ENCODE measurements around the gene S100A6.

GRCh38 chr1:153487707-153488106 is 48.1 kb downstream of the S100A6 start:
- TF ChIP-seq, protein P1, sequence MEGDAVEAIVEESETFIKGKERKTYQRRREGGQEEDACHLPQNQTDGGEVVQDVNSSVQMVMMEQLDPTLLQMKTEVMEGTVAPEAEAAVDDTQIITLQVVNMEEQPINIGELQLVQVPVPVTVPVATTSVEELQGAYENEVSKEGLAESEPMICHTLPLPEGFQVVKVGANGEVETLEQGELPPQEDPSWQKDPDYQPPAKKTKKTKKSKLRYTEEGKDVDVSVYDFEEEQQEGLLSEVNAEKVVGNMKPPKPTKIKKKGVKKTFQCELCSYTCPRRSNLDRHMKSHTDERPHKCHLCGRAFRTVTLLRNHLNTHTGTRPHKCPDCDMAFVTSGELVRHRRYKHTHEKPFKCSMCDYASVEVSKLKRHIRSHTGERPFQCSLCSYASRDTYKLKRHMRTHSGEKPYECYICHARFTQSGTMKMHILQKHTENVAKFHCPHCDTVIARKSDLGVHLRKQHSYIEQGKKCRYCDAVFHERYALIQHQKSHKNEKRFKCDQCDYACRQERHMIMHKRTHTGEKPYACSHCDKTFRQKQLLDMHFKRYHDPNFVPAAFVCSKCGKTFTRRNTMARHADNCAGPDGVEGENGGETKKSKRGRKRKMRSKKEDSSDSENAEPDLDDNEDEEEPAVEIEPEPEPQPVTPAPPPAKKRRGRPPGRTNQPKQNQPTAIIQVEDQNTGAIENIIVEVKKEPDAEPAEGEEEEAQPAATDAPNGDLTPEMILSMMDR (IDR thresholded peaks at IDR 0.05; ENCODE audit: low read depth, low read length, missing input control): no peak
- no peak for TF ChIP-seq RAD21 (IDR thresholded peaks at IDR 0.05)
- no peak for TF ChIP-seq REST (IDR thresholded peaks at IDR 0.05)
- no peak for TF ChIP-seq GABPA (IDR thresholded peaks at IDR 0.05 in 1 of 2, conservative IDR thresholded peaks at IDR 0.05 in 1 of 2)
- TF ChIP-seq YY1 (IDR thresholded peaks at IDR 0.05): no peak
- TF ChIP-seq TAF1 (conservative IDR thresholded peaks at IDR 0.05): no peak
- TF ChIP-seq, protein P2, sequence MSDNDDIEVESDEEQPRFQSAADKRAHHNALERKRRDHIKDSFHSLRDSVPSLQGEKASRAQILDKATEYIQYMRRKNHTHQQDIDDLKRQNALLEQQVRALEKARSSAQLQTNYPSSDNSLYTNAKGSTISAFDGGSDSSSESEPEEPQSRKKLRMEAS (IDR thresholded peaks at IDR 0.05): no peak

Data from liver (tissue), 3 donors.